ENCODE measurements around the gene ZNF532.

- TF ChIP-seq CTCF (IDR thresholded peaks at IDR 0.05) (no peak), POLR2A (IDR thresholded peaks at IDR 0.05) (no peak), POLR2AphosphoS5 (IDR thresholded peaks at IDR 0.05) (no peak)
Measured at GRCh38 chr18:58823412-58823811, 41.3 kb upstream of the ZNF532 start.

All from upper lobe of left lung (tissue), 4 donors.